ENCODE measurements around the gene TAF15.

The TAF15 gene

DNA sequence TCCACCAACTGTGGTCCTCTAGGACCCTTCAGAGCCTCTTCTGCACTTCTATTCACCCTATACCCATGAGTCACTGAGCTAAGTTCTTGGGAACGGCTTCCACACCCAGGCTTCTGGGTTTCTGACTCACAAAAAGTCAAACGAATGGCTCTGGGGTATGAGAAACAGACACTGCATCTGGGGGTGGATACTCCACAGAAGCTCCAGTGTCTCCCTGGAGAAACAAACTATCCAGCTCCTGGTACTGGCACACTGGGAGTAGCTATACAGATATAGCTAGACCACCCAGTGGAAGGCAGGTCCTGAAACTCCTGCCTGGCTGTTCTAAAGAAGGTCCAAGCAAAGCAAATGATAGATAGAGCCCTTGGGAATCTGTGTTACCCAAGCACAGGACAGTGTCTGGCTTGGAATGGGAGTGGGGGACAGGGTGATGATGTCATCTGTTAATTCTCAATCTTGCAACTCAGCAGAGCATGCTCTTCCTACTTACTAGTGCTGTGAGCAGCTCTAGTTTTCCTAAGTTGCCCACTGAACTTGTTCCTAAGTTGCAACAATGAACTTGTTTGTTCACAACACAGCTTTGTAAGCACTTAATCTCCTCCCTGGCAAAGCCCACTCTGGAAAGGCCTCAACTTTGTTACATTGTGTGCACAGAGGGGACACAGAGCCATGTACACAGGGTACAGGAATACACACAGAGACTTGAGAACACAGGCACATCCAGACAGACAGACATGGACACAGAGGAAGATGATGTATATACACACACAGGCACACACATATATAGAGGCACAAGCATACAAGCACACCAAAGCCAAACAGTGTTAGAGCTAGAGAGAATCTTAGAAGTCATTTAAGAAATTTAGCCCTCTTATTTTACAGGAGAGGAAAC lies 20.6 kb upstream of the TAF15 start:
- DNase-seq (ENCODE audit: low read depth), result no peak

DNA sequence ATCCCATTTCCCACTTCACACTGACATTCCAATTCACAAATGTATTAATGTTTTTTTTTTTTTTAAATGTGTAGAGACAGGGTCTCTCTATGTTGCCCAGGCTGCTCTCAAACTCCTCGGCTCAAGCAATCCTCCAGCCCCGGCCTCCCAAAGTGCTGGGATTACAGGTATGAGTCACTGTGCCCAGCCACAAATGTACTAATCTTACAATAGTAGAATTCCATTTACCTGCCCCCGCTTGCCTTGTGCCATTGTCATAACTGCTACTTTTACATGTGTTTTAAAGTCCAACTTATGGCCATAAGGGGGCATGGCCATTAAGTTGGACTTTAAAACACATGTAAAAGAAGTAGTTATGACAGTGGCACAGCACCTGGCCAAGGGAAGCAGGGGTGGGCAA lies 18.4 kb upstream of the TAF15 start:
- DNase-seq (ENCODE audit: low read depth), result no peak

DNA sequence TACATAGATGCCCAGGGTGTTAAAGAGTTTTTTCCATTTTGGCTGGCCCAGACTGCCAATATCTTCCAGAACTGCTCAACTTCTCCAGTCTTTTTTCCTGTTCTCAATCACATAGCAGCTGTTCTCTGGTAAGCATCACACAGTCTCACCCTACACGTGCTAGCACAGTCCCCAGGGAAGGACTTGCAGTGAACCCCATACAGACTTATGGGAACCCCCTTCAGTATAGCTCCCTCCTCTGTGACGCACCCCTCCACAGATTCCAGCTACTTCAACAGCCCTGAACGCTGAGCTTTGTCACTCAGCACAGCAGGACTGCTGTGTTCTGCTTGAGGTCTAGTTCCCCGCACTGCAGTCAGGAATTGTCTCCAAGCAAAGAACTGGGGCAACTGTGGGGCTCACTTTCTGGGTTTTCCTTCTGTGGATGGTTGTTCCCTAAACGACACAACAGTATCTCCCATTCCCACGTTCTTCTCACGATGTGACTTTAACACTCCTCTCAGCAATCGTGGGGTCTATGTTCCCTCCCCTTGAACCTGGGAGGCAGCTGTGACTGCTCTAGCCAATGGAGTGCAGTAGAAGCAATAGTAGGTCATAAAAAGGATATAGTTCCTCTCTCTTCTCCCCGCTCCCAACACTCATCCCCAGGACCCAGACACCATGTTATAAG lies 17.5 kb upstream of the TAF15 start:
- DNase-seq (ENCODE audit: low read depth), result no peak

DNA sequence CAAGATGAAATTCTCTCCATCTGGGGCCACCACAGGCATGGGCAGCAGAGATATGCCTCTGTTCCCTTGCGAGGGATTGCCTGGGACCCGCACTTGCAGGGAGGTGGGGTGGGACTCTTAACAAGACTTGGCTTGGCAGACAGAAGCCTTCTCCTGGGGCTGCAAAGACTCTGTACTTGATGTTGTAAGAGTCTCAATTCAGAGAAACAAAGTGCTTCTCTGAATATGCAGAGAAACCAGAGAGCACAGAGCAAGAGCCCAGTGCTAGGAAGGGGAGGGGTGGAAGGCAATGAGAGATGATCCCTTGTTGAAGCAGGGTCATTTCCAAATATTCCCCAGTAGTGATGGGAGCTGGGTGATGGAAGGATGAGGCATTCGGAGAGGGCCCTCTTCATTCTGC lies 16.0 kb upstream of the TAF15 start:
- DNase-seq (ENCODE audit: low read depth), result no peak

DNA sequence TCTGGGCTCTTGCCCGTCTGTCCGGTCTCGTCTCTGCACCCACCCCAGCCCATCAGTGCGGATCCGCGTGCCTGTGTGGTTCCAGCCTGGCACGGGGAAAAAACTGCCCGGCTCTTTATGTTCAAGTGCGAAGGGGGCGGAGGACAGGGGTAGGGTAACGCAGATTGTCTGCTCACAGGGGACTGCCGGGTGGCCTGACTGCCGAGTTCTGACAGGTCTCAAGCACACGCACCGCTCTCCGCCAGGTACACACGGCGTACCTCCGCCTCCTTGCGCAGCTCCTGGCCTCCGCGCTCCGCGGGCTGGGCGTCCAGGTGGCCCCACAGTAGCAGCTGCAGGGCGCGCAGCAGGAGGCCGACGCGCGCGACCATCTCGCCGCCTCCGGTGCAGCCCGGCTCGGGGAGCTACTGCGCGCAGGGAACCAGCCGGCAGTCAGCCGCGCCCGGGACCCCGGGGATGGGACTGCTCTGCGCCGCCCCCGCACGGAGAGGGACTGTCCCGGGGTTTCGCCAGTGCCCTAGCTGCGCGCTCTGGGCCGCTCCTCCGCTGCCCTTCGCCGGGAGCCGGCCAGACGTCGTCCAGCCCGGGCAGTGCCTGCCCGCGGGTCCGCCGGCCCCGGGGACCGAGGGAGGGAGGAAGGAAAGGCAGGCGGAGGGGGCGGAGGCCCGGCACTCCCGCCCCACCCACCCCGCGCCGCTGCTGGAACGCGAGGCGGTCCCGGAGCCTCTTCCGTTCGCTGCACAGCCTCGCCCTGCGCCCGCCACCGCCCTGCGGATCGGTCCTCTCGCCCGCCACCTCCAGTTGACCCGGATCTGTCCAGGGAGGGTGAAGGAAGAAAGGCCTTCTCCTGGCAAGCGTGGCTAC lies 14.0 kb upstream of the TAF15 start, which contains the start of gene MMP28:
Gene MMP28, minus strand, starts transcription at position 635 of the 864 bp plus-strand sequence. Its CDS starts 264 bp downstream, at position 371.
- no peak for DNase-seq (ENCODE audit: low read depth)

DNA sequence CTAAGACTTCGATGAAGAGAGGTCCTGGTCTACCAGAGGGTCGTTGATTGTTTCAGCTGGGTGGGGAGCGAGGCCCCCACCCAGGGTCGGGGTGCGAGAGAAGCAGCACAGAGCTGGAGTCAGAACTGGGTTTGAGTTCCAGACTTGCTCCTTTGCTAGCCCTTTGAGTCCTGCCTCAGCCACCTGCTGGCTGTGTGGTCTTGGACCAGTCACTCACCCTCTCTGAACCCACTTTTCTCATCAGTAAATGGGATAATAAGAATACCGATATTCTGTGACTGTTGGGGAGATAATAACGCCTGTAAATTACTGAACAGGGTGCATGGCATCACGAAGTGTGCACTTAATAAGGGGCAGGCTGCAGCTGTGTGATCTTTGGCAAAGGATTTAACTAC lies 13.4 kb upstream of the TAF15 start:
- DNase-seq (ENCODE audit: low read depth), result no peak

DNA sequence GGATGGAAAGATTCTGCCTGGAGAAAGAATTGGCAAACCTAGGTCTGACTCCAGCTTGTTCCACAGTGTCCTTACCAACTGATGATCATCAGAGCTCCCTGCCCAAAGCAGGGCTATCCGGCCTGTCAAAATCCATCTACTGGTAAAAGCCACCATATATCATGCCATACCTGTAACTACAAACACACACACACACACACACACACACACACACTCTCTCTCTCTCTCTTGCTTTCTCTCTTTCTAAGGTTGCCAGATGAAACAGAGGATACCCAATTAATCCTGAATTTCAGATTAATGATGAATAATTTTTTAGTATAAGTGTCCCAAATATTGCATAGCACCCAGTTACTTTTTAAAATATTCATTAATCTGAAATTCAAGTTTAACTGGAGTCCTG lies 12.3 kb upstream of the TAF15 start:
- DNase-seq (ENCODE audit: low read depth), result no peak

DNA sequence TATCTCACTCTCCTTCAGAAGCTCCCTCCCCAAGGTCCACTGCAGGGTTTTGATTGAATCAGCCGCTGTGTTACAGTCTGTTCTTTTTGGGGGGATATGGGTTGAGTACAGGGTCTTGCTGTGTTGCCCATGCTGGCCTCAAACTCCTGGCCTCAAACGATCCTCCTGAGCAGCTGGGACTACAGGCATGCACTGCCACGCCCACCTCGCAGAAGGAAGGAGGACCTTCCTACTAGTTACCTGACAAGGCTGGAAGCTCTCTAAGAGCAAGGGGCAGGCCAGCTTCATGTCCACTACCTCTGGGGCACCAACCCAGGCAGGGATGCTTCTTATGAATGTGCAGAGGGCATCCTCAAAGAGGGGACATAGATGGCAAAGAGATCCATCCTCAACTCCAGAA lies 11.9 kb upstream of the TAF15 start:
- no peak for DNase-seq (ENCODE audit: low read depth)

DNA sequence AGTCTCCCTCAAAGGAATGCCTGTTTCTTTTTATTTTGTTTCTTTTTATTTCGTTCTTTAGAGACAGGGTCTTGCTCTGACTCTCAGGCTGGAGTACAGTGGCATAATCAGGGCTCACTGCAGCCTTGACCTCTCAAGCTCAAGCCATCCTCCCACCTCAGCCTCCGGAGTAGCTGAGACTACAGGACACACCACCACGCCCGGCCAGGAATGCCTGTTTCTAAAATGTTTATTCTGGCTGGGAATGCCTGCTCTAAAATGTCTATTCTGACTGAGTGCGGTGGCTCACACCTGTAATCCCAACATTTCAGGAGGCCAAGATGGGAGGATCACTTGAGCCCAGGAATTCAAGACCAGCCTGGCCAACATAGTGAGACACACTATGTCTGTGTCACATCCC lies 11.4 kb upstream of the TAF15 start:
- no peak for DNase-seq (ENCODE audit: low read depth)

DNA sequence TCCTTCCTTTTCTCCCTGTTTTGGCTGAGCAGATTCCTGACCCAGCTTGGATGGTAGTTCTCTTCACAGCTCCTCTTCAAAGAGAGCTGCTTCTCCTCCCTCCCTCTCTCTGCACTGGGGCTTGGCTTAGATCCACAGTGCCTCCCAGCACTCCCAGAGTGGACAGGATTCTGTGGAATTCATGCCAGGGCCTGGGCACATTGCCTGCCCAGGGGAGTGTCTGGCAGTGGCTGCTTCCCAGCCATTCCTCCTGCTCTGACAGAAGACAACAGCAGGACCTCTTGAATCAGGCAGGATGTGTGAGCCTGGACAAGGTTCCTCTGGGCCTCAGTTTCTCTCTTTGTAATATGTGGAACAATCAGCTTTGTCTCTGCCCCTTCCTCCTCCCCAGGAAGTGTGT lies 9.3 kb upstream of the TAF15 start:
- DNase-seq (ENCODE audit: low read depth), result no peak

DNA sequence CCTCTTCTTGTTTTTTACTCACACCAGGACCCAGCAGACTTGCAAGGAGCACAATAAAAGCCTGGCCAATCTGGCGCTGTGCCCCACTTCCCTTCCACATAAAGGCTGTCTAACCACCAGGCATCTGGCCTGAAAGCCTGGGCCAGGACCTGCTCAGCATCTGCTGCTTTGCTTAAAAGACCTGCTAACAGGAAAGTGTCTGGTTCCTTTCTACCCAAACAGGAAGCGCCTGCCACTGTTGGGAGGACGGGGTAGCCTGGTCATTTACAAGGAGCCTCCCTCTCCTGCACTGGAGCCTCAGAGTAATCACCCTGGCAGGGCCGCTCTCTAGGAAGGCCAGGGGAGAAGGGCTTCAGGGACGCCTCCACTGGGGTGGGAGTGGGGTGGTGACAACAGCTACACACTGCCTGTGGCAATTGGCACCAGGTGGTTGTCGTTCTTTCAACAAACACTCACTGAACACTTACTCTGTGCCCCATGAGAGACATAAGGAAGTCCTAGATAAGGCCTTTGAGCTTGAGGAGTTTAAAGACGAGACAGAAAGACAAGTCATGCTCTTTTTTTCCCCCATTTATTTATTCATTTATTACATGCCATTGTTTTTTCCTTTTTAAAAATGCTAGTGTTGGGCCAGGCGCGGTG lies 7.6 kb upstream of the TAF15 start:
- no peak for DNase-seq (ENCODE audit: low read depth)

DNA sequence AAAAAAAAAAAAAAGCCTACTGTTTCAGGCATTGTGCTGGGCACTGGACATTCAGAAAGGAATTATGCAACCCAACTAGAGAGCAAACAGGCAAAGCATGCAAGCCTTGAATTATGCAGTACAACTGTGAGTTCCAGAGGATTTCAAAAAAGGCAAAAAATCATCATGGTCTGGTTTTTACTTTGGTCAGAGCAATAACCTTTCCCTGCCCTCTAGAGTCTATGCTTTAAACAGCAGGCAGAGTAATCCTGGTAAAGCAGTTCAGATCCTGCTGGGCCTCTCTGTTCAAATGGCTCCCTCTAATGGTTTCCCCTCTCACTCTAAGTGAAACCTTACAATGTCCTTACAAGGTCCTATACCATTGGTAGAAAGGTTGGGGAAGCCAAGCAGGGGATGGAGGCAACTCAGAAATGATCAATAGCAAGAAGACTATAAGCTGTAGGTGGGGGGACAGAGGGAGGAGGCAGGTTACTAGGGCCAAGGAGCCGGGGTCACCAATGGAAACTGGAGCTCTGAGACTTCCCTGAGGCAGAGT lies 4.6 kb upstream of the TAF15 start:
- DNase-seq (ENCODE audit: low read depth), result peak; percentile 61

DNA sequence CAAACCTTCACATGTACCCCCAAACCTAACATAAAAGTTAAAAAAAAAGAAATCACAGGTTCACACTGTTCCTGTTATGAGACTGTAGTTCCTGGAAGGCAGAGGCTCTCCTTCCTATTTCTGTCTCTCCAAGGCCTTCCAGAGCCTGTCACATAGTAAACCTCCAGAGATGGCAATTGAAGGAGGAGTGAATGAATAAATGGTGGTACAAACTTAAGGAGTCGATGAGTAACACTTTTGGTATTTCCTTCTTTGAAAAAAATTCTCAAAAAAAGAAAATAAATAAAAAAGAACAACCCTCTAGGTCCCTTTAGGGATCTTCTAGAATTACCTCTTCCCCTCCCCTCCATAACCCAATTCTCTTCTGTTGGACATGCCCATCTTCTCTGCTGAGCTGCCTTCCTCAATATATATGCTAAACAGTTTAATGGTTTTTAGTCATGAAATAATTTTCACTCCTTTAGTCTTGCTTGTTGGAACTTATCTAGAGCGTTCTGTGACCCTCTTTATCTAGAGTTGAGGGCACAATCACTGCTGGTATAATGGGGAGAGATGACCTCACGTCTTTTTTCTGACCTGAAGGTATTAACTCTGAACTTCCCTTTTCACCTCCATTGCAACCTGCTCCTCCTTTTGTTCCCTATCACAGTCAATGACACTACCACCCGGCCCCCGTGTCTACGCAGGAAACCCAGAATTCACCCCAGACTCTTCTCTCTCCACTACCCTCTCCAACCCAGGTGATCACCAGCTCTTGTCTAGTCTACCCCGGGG lies 1.7 kb upstream of the TAF15 start:
- DNase-seq (ENCODE audit: low read depth), result no peak

DNA sequence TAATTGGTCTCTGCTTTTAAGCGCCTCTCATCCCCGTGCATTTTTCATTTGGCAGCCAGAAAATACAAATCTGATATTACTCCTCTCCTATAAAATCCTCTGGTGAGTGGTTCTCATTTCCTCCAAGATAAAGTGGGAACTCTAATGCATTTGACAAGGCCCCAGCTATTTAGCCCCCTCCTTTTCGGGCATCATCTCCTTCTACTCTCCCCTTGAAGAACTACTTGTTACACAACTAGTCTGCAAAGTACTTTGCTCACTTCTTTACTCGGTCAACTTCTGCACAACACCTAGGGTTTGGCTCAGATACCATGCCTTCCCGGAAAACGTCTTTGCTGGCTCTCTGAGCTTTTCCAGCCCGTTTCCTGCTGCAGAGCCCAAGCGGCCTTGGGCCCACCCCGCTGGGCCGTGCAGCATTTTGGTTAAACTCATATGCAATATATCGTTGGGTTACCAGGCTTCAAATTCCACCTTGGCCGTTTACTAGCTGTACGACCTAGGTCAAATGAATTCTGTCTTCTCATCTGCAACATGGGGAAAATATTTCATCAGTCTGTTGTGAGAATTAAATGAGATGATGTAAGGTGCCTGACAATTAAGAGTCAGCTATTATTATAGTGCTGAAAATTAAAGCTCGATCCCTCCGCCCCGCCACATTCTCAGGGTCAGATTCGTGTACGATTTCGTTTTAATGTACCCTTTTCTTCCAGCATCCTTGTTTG lies 883 bp upstream of the TAF15 start:
- DNase-seq (ENCODE audit: low read depth), result no peak

DNA sequence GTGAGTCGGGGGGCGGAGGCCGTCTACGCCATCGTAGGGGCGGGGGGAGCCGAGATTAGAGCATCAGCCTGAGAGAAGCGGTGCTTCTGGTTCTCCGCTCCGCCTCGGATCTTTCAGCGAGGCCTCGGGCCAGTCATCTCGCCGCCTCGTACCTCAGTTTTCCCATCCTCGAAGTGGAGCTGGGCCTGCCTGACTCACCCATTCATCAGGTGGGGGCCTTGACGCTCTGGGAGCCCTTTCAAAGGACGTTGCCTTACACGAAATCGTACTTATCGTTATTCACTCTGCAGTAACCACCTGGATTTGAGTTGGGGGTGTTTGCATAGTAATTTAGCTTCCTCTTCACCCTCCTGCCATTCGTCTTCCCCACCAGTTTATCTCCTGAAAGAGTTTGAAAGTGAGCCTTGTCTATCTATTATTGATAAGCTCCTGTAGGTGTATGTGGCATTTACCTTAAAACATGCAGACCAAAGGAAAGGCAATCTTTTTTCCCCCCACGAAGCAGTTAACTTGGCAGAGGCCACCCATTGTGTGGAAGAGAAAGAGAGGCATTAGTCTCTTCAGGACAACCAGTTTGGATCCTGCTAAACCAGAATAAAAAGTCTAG lies 674 bp downstream of the TAF15 start:
- DNase-seq (ENCODE audit: low read depth), result no peak

DNA sequence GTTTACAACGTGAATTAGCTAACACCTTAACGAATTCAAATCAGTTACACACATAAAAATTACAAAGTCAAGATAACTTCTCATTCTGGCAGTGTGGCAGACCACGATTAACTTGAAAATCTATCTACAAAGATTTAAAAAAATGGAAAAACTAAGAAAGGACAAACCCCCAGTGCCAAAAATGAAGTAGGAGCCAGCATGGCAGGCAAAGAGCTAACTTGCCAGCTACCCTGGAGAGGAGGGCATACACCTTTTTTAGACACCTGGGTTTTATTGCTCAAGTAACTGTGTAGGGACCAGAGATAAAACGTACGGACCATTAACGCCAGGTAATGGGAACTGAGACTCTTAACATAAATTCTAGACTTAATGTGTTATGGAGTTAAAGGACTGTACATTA lies 2.5 kb downstream of the TAF15 start:
- no peak for DNase-seq (ENCODE audit: low read depth)

DNA sequence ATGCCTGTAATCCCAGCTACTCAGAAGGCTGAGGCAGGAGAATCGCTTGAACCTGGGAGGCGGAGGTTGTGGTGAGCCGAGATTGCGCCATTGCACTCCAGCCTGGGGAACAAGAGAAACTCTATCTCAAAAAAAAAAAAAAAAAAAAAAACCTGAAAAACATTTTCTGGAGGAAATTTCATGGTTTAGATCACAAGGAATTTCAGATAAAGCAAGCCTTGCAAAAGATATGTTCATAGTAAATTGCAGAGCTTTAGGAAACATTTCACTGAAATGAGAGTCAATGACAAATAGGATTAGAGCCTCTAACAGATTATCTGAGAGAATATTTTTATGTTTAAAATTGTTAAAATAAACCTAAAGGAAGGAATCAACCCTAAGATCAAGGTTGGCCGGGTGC lies 3.2 kb downstream of the TAF15 start:
- no peak for DNase-seq (ENCODE audit: low read depth)

DNA sequence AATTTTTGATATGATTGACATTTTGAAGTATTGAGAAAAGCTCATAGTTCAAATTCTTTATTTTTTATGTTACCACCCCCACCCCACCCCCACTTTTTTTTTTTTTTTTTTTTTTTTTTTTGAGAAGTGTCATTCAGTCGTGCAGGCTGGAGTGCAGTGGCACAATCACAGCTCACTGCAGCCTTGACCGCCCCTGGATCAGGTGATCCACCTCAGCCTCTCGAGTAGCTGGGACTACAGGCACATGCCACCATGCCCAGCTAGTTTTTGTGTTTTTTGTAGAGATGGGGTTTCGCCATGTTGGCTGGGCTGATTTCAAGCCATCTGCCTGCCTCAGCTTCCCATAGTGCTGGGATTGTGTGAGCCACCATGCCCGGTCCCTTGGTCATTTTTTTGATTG lies 7.4 kb downstream of the TAF15 start:
- DNase-seq (ENCODE audit: low read depth), result no peak

DNA sequence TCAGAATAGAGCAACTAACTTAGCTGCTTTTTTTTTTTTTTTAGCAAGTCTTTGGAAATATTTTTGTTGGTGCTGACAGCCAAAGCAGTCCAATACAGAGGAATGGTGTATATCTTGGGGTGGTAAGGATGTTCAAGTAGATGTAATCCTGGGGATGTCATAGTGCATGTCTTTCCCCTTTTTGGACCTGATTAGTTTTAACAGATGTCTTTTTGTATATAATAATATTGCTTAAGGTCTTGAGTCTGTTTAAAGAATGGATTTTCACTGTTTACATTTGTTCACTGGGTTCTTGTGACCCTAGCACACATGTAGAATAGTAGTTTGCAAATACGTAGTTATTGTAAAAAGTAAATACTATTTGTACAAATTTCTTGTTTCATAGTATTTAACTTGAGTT lies 7.9 kb downstream of the TAF15 start:
- DNase-seq (ENCODE audit: low read depth), result no peak

DNA sequence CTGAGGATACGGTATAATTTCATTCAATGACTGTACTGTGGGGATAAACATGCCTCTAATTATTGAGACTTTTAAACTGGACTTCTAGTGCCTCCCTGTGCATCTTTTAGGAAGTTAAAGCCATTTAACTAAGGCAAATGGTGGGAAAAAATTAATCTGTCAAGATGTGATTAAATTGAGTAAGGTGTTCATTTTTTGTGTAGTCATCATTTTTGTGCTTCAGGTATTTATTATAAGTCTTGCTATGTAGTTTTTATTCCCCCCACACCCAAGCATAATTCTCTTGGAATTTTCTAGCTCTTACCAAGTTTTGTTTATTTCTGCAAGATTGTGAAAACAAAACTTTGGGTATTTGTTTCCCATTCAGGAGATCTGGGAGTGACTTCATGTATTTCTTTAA lies 10.2 kb downstream of the TAF15 start:
- DNase-seq (ENCODE audit: low read depth), result no peak
